Esophagus (tissue), 2 donors: ENCODE results near the gene PM20D1. TPM values are rescaled to one million over a fixed set of nuclear protein-coding genes. Genes with fewer than 3 reads are reported as not detected.
"Not testable (repeated sequence)": the region's sequence is repeated elsewhere in the genome, so short reads cannot be mapped to it uniquely, and the experiment has no call there.

Experiments
- H3K27ac ChIP-seq, 2 donors: one replicate each; pipeline ENCODE4 v1.5.1; 2013; ENCODE audit warnings: low read depth in 2 of 2, mild to moderate bottlenecking in 2 of 2, inconsistent platforms in 1 of 2, low read length in 1 of 2, moderate library complexity in 1 of 2
- H3K27me3 ChIP-seq, 2 donors: one replicate each; pipeline ENCODE4 v1.6.1; 2013; ENCODE audit warnings: low read length in 2 of 2, control low read depth in 1 of 2, mild to moderate bottlenecking in 1 of 2; ENCODE audit not compliant: insufficient read depth in 2 of 2, control insufficient read depth in 1 of 2
- H3K36me3 ChIP-seq, 2 donors: one replicate each; pipeline ENCODE4 v1.6.1; 2013; ENCODE audit warnings: low read length in 1 of 2; ENCODE audit not compliant: control insufficient read depth in 2 of 2, insufficient read depth in 2 of 2
- H3K4me1 ChIP-seq, 2 donors: one replicate each; pipeline ENCODE4 v1.6.1; 2013; ENCODE audit warnings: low read length in 1 of 2; ENCODE audit not compliant: control insufficient read depth in 2 of 2, insufficient read depth in 2 of 2
- H3K4me3 ChIP-seq, 2 donors: one replicate each; pipeline ENCODE4 v1.5.1; 2013; ENCODE audit warnings: low read length in 2 of 2, mild to moderate bottlenecking in 2 of 2, low read depth in 1 of 2, moderate library complexity in 1 of 2
- H3K9me3 ChIP-seq, 2 donors: one replicate each; pipeline ENCODE4 v1.6.1; 2013; ENCODE audit warnings: mild to moderate bottlenecking in 2 of 2, low read depth in 1 of 2, low read length in 1 of 2, moderate library complexity in 1 of 2; ENCODE audit not compliant: control insufficient read depth in 2 of 2, insufficient read depth in 1 of 2
- WGBS, 2 donors: extraction: QIAGEN DNeasy Blood & Tissue Kit; methylation state at CpG; one replicate each; pipeline ENCODE4 v1.1.7; 2013; 5-methylcytosine and 5-hydroxymethylcytosine counted together
- polyA plus RNA-seq, 2 donors: library from polyadenylated mRNA; stranded (reverse); fragments of 200-250 nt; gene quantifications; one replicate each; pipeline ENCODE4 v1.2.3, GENCODE V29; 2013
- donor health status: healthy with polysubstance abuse.
- donor health status: Bipolar disorder and iron deficiency.

Gene PM20D1, protein sequence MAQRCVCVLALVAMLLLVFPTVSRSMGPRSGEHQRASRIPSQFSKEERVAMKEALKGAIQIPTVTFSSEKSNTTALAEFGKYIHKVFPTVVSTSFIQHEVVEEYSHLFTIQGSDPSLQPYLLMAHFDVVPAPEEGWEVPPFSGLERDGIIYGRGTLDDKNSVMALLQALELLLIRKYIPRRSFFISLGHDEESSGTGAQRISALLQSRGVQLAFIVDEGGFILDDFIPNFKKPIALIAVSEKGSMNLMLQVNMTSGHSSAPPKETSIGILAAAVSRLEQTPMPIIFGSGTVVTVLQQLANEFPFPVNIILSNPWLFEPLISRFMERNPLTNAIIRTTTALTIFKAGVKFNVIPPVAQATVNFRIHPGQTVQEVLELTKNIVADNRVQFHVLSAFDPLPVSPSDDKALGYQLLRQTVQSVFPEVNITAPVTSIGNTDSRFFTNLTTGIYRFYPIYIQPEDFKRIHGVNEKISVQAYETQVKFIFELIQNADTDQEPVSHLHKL
- polyA plus RNA-seq = not detected

DNA sequence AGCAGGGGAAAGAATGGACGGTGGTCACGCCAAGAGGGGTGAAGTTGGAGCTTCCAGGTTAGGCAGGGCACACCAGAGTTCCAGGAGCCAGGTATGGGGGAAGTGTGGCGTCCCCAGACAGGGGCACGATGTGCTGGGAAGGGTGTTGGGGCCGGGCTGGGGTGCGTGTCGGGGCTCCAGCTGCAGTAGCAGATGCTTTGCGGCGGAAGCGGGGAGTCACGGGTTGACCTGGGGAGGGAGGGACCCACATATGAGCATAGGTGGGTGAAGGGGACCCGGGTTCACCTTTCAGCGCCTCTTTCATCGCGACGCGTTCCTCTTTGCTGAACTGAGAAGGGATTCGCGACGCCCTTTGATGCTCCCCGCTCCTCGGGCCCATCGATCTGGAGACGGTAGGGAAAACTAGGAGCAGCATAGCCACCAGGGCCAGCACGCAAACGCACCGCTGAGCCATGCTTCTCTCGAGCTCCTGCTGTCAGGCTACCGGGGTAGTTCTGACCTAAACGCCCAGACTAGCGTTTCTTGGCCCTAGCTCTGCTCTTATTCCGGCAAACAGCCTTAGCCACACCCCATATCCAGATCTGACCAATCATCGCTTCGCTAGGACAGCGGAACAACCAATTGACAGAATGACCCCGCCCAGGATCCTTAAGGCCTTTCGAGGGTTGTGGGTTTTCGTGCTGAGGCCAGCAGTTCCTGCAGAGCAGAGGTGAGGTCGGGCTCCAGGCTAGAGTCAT is at the start of gene PM20D1:
Gene PM20D1 (minus strand): TSS at position 514 of the 737 bp plus-strand sequence. CDS start 60 bp downstream, at position 454.
- no peaks in the 10 kb centered on the region for H3K36me3 ChIP-seq
- H3K4me1 ChIP-seq = peaks cover 0 to 2% of the 10 kb centered on the region in 2 donors
- no peak within 1 kb of the TSS for H3K27ac ChIP-seq
- no peaks in the 10 kb centered on the region for H3K27me3 ChIP-seq
- WGBS, 2 donors = 65 to 79% methylated on average over 39 of the region's 39 CpGs
- peak within 1 kb of the TSS in 1 of 2 donors; percentile 23 for H3K4me3 ChIP-seq
- no peaks in the 10 kb centered on the region for H3K9me3 ChIP-seq

DNA sequence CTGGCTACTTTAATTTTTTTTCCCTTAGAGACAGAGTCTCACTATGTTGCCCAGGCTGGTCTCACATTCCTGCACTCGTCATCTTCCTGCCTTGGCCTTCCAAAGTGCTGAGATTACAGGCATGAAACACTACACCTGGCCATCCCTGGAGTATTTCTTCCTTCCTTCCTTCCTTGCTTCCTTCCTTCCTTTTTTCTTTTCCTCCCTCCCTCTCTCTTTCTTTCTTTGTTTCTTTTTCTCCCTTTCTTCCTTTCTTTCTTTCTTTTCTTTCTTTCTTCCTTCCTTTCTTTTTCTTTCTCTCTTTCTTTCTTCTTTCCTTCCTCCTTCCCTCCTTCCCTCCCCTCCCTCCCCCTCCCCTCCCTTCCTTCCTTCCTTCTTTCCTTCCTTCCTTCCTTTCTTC is 46.4 kb upstream of the PM20D1 start:
- Histone ChIP-seq H3K27me3 (no peaks in the 10 kb centered on the region), H3K4me3 (no peak overlapping the region), H3K27ac (no peak overlapping the region), H3K36me3 (no peaks in the 10 kb centered on the region), H3K9me3 (peaks cover 0 to 6% of the 10 kb centered on the region in 2 donors), H3K4me1 (no peaks in the 10 kb centered on the region)
- 83 to 88% methylated on average over 1 of the region's 1 CpG for WGBS, 2 donors

DNA sequence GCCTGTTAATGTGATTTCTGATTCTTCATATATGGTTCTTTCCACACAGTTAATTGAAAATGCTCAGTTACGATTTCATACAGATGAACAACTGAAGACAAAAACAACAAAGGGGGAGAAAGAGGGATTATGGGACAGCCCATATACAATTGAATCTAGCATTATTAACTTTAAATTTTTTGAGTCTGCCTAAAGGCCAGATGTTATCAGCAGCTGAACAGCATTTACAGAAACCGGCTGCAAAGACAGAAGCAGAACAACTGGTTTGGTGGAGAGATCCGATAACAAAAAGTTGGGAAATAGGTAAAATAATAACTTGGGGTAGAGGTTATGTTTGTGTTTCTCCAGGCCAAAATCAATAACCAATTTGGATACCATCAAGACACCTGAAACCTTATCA is 44.2 kb upstream of the PM20D1 start:
- not testable (repeated sequence) for H3K27ac ChIP-seq, H3K27me3 ChIP-seq, H3K4me1 ChIP-seq, H3K9me3 ChIP-seq, H3K4me3 ChIP-seq, H3K36me3 ChIP-seq
- 80 to 83% methylated on average over 3 of the region's 3 CpGs for WGBS, 2 donors

DNA sequence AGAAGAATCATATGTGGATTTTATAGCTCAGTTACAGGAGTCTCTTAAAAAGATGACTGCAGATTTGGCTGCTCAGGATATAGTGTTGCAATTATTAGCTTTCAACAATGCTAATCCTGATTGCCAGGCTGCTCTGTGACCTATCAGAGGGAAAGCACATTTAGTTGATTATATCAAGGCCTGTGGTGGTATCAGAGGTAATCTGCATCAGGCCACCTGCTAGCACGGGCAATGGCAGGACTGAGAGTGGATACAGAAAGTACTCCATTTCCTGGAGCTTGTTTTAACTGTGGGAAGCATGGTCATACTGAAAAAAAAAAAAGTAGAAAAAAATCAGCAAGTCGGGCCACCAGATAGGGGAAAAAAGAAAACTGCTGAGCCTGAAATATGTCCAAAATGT is 42.2 kb upstream of the PM20D1 start:
- H3K27ac ChIP-seq, H3K9me3 ChIP-seq, H3K4me1 ChIP-seq, H3K4me3 ChIP-seq, H3K36me3 ChIP-seq, H3K27me3 ChIP-seq: not testable (repeated sequence)
- WGBS, 2 donors = 43 to 73% methylated on average over 2 of the region's 2 CpGs

DNA sequence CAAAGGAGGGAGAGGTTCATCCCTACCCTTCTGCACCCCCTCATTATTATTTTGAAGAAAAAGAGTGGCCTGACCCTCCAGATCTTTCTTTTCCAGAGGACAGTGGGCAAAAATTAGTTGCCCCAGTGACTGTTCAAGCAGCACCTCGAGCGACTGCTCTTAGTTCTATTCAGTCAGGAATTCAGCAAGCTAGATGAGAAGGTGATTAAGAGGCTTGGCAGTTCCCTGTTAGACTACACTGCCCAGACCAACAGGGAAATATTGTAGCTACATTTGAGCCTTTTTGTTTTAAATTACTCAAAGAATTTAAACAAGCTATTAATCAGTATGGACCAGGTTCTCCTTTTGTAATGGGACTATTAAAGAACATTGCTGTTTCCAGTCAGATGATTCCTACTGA is 41.5 kb upstream of the PM20D1 start:
- not testable (repeated sequence) for H3K4me1 ChIP-seq, H3K9me3 ChIP-seq, H3K4me3 ChIP-seq, H3K27me3 ChIP-seq, H3K27ac ChIP-seq, H3K36me3 ChIP-seq
- WGBS, 2 donors = 87 to 88% methylated on average over 2 of the region's 2 CpGs

DNA sequence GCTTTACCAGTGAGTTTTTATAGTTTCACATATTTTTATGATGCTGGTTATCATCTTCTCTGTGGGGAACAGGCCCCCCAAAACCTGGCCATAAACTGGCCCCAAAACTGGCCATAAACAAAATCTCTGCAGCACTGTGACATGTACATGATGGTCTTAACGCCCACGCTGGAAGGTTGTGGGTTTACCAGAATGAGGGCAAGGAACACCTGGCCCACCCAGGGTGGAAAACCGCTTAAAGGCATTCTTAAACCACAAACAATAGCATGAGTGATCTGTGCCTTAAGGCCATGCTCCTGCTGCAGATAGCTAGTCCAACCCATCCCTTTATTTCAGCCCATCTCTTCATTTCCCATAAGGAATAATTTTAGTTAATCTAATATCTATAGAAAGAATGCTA is 40.7 kb upstream of the PM20D1 start:
- WGBS, 2 donors = 74 to 79% methylated on average over 3 of the region's 3 CpGs
- not testable (repeated sequence) for H3K9me3 ChIP-seq, H3K4me3 ChIP-seq, H3K4me1 ChIP-seq, H3K27ac ChIP-seq, H3K27me3 ChIP-seq, H3K36me3 ChIP-seq

DNA sequence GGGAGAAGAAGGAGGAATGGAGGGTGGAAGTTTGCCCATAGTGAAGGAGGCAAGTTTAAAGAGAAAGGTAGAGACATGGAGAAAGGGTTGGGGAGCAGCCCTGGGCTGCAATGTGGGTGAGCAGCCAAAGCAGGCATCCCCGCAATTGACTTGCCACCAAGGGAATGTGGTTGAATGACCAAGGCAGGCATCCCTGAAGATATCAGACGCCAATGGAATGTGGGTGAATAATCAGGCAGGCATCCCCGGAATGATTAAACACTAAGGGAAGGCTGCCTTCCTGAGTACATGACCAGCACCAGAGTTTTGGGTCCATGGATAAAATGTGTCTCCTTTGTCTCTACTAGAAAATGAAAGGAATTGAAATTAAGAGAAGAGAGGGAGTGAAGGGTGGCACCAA is 39.8 kb upstream of the PM20D1 start:
- not testable (repeated sequence) for H3K27ac ChIP-seq, H3K27me3 ChIP-seq, H3K9me3 ChIP-seq, H3K4me1 ChIP-seq, H3K4me3 ChIP-seq, H3K36me3 ChIP-seq
- 82 to 84% methylated on average over 3 of the region's 3 CpGs for WGBS, 2 donors

DNA sequence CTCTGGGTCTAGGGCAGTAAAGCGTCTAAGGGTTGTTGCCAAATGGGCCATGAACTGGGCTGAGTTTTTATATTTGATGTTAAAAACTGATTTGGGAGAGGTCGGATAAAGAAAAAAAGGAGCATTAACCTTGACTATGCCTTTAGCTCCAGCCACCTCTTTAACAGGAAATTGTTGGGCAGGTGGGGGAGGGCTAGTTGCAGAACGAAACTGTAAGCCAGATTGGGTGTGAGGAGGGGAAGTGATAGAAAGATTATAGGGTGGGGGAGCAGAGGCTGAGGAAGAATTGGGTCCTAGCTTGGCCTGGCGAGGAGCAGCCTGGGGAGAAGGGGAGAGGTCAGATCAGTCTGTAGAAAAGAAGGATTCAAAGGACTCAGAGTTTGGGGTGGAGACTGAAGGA is 39.1 kb upstream of the PM20D1 start:
- not testable (repeated sequence) for H3K4me3 ChIP-seq, H3K27me3 ChIP-seq, H3K9me3 ChIP-seq, H3K4me1 ChIP-seq, H3K27ac ChIP-seq, H3K36me3 ChIP-seq
- 81 to 84% methylated on average over 4 of the region's 4 CpGs for WGBS, 2 donors

DNA sequence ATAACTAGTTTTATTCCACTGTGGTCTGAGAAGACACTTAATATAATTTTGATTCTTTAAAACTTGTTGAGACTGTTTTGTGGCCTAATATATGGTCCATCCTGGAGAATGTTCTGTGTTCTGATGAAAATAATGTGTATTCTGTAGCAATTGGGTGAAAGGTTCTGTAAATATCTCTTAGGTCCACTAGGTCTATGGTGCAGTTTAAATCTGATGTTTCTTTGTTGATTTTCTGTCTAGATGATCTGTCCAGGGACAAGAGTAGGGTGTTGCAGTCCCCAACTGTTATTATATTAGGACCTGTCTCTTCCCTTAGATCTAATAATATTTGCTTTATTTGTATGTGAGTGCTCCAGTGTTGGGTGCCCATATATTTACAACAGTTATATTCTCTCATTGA is 33.9 kb upstream of the PM20D1 start:
- H3K4me3 ChIP-seq = no peak overlapping the region

DNA sequence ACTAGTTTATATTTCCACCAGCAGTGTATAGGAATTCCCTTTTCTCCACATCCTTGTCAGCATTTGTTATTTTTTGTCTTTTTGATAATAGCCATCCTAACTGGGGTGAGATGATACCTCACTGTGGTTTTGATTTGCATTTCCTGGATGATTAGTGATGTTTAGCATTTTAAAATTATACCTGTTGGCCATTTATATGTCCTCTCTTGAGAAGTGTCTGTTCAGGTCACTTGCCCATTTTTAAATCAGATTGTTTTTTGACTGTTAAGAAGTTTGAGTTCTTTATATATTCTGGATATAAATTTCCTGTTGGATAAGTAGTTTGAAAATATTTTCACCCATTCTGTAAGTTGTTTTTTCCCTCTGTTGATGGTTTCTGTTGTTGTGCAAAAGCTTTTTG is 31.0 kb upstream of the PM20D1 start:
- Histone ChIP-seq H3K27me3 (no peaks in the 10 kb centered on the region), H3K4me1 (no peaks in the 10 kb centered on the region), H3K36me3 (no peaks in the 10 kb centered on the region), H3K4me3 (no peak overlapping the region), H3K27ac (no peak overlapping the region), H3K9me3 (peaks cover 0 to 3% of the 10 kb centered on the region in 2 donors)

More for the DNA sequence above, 33.9 kb upstream of the PM20D1 start:
- H3K27ac ChIP-seq = no peak overlapping the region
- H3K9me3 ChIP-seq = peaks cover 0 to 3% of the 10 kb centered on the region in 2 donors
- H3K36me3 ChIP-seq = no peaks in the 10 kb centered on the region
- H3K27me3 ChIP-seq = no peaks in the 10 kb centered on the region
- H3K4me1 ChIP-seq = no peaks in the 10 kb centered on the region
